Measurements from ENCODE around the gene EFCAB6. TPM values are rescaled to one million over a fixed set of nuclear protein-coding genes. Genes with fewer than 3 reads are reported as not detected.

The EFCAB6 gene
- total and polyA plus RNA-seq, 2 of the 13 experiments (the other 11 are each of a cell fraction or from before 2014, with no cell fraction given) = not detected

- 41% methylated on average over 9 of the region's 14 CpGs for WGBS (ENCODE audit: low lambda C conversion rate)
- ATAC-seq (no peak), DNase-seq (ENCODE audit: low spot score) (no peak), FAIRE-seq (no peak)
- intact Hi-C loops (cut with micrococcal nuclease; ENCODE audit: unreplicated experiment) (no loop called here), in situ Hi-C loops (cut with HindIII; ENCODE audit: extremely low pct_ligation_motif_present, low pct_unique_long_range_greater_than_20kb) (no loop called here)
- Histone ChIP-seq H3K4me1 (ENCODE audit: insufficient read depth, low read length) (no peaks in the 10 kb centered on the region), H3K4me2 (ENCODE audit: low read depth, low read length) (no peak overlapping the region), H2AFZ (ENCODE audit: low read length) (no peak overlapping the region), H3K27ac (ENCODE audit: extremely low read length, insufficient read depth, low read length) (no peak overlapping the region), H3K9ac (ENCODE audit: insufficient read depth, low read depth, low read length) (no peak overlapping the region), H3K9me3 (ENCODE audit: low read length) (no peaks in the 10 kb centered on the region), H3K27me3 (ENCODE audit: control insufficient read depth in 1 of 2, insufficient read depth in 2 of 2, low read length in 2 of 2) (peaks cover 0 to 1% of the 10 kb centered on the region in 2 experiments; a peak in 1 of 5 replicates), H3K4me3 (replicated peaks in 1 of 3; ENCODE audit: insufficient read depth in 1 of 3, low read depth in 2 of 3, low read length in 3 of 3) (no peak overlapping the region), H4K20me1 (ENCODE audit: insufficient read depth, low read length) (no peaks in the 10 kb centered on the region), H3K79me2 (ENCODE audit: insufficient read depth, low read length) (no peaks in the 10 kb centered on the region), H3K36me3 (replicated peaks in 1 of 2; ENCODE audit: control insufficient read depth in 1 of 2, insufficient read depth in 2 of 2, low read length in 2 of 2) (no peaks in the 10 kb centered on the region)
- no peak for TF ChIP-seq ZNF317 (CRISPR knock-in tag; IDR thresholded peaks at IDR 0.05)
- TF ChIP-seq ZSCAN29 (CRISPR knock-in tag; conservative IDR thresholded peaks at IDR 0.05) = no peak
- TF ChIP-seq ZNF138 (CRISPR knock-in tag; IDR thresholded peaks at IDR 0.05; ENCODE audit: low read depth) = no peak
- TF ChIP-seq ZNF318 (CRISPR knock-in tag; IDR thresholded peaks at IDR 0.05) = no peak
- no peak for TF ChIP-seq ZNF34 (CRISPR knock-in tag; IDR thresholded peaks at IDR 0.05; ENCODE audit: borderline replicate concordance)
- no peak for TF ChIP-seq TOE1 (CRISPR knock-in tag; IDR thresholded peaks at IDR 0.05)
- TF ChIP-seq ZC3H13 (CRISPR knock-in tag; IDR thresholded peaks at IDR 0.05) = no peak
- TF ChIP-seq AGO2 (optimal IDR thresholded peaks at IDR 0.05; ENCODE audit: low read depth, low read length) = no peak
- no peak for TF ChIP-seq HMGA1 (CRISPR knock-in tag; conservative IDR thresholded peaks at IDR 0.05)
- no peak for TF ChIP-seq ZNF362 (CRISPR knock-in tag; IDR thresholded peaks at IDR 0.05; ENCODE audit: borderline replicate concordance)
- no TSS peak for BruUV-seq (replicated peaks)
- ChIA-PET POLR2A (no interaction called here), CTCF (ENCODE audit: low intra/inter-chr PET ratio, low total read pairs) (no interaction called here)
Observed at GRCh38 chr22:43516386-43516785, 295.7 kb downstream of the EFCAB6 start.

All from HepG2 (cell line).